22Rv1 (cell line): Measurements from ENCODE around the gene SH3RF1.

Source experiments
- H3K27ac ChIP-seq: fragments of 450-650 bp; 2 replicates; pipeline ENCODE4 v1.5.1; 2017
- ZFX ChIP-seq: fragments of 450-650 bp; IDR thresholded peaks from 2 replicates; pipeline ENCODE4 v1.6.1; 2017; ENCODE audit warnings: antibody characterized with exemption, borderline replicate concordance
- TF ChIP-seq, protein P1 (sequence below): fragments of 450-650 bp; IDR thresholded peaks from 2 replicates; pipeline ENCODE4 v1.5.1; 2017; ENCODE audit warnings: mild to moderate bottlenecking

SH3RF1 gene

GRCh38 chr4:169250796-169251195 lies 20.0 kb downstream of the SH3RF1 start:
- TF ChIP-seq, protein P1, sequence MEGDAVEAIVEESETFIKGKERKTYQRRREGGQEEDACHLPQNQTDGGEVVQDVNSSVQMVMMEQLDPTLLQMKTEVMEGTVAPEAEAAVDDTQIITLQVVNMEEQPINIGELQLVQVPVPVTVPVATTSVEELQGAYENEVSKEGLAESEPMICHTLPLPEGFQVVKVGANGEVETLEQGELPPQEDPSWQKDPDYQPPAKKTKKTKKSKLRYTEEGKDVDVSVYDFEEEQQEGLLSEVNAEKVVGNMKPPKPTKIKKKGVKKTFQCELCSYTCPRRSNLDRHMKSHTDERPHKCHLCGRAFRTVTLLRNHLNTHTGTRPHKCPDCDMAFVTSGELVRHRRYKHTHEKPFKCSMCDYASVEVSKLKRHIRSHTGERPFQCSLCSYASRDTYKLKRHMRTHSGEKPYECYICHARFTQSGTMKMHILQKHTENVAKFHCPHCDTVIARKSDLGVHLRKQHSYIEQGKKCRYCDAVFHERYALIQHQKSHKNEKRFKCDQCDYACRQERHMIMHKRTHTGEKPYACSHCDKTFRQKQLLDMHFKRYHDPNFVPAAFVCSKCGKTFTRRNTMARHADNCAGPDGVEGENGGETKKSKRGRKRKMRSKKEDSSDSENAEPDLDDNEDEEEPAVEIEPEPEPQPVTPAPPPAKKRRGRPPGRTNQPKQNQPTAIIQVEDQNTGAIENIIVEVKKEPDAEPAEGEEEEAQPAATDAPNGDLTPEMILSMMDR = no peak
- no peak for TF ChIP-seq ZFX

DNA sequence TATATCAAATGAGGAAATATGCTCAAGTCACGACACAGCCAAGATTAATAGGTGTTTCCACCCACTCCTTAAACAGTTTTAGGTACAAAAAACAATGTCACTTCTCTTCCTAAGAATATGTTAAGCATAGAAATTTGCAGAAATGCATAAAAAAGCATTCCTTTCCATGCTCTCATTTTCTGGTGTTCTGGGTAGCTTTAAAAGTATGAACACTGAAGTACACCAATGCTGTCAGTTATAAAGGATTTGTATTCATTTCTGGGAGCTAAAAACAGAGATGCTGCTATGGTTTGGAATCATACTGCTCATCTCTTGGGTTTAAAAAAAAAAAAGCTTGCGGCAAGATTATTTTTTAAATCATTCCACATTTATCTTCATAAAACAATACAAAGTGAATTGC lies 20.8 kb downstream of the SH3RF1 start:
- H3K27ac ChIP-seq = no peak overlapping the region
- no peak for TF ChIP-seq ZFX
- TF ChIP-seq, protein P1 = no peak

More at GRCh38 chr4:169250796-169251195, 20.0 kb downstream of the SH3RF1 start:
- no peak overlapping the region for H3K27ac ChIP-seq

DNA sequence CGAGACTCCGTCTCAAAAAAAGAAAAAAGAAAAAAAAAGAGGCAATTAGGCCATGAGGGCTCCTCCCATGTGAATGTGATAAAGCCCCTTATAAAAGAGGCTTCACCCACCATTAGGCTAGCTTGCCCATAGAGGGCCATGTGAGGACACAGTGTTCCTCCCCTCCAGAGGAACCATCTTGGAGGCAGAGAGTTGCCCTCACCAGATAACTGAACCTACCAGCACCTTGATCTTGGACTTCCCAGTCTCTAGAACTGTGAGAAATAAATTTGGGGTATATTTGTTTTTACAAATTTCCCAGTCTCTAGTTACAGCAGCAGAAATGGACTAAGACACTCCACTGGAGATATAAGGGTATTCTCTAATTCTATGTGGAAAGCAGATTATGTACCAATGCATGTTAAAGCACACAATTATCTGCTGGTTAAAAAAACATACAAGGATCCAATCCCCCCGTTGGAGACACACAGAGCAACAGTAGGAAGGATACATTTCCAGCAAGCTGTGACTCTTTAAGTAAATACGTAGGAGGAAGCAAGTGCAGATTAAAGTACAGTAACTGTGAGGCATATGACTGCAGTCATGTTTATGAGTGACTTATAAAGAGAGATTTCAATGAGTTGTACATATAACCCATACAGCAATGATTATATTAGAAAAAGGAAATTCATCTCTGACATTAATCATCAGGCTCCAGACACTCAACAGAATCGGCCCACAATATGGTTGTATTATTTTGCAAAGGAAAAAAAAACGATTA lies 21.4 kb downstream of the SH3RF1 start:
- H3K27ac ChIP-seq = no peak overlapping the region
- TF ChIP-seq ZFX = no peak
- TF ChIP-seq, protein P1 = no peak

DNA sequence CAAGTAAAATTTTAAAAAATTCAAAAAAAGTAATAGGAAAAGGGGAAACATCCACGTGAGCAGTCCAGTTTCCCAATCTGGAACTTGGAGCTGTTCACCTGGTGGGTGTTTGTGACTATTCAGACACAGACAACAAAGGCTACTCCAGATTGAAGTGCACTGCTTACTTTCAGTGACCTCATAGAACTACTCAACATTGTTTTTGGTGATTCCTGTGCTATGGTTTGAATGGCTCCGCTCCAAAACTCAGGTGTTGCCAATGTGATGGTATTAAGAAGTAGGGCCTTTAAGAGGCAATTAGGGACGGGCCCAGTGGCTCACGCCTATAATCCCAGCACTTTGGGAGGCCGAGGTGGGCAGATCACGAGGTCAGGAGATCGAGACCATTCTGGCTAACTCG lies 22.1 kb downstream of the SH3RF1 start:
- no peak overlapping the region for H3K27ac ChIP-seq
- TF ChIP-seq, protein P1 = no peak
- TF ChIP-seq ZFX = no peak

- TF ChIP-seq, protein P1 = no peak
- TF ChIP-seq ZFX = no peak
- H3K27ac ChIP-seq = no peak overlapping the region
These were observed 23.8 kb downstream of the SH3RF1 start for GRCh38 chr4:169246957-169247396.

DNA sequence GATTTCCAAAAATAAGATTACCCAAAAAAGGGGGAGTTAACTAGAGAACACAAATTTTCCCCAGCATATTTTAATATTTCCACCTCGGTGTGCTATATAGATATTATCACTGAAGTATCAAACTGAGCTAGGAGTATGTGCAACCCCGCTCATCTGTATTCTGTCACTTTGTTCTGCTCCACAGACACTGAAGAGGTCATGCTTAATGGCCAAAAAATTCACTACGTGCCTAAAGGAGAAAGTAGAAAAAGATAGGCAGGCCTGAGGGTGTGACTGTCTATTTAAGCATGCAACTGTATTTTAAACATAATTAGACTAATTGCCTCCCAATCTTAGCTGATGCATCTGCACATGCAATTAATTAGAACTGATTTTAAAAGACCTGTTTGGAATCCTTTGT lies 24.5 kb downstream of the SH3RF1 start:
- TF ChIP-seq, protein P1 = no peak
- TF ChIP-seq ZFX = no peak
- H3K27ac ChIP-seq = no peak overlapping the region

GRCh38 chr4:169245061-169245460 lies 25.7 kb downstream of the SH3RF1 start:
- TF ChIP-seq ZFX = no peak
- TF ChIP-seq, protein P1 = no peak
- no peak overlapping the region for H3K27ac ChIP-seq
